SK-N-DZ (cell line): ENCODE measurements around the gene MFAP2.

Experiments
- DNase-seq: peaks from one replicate; pipeline ENCODE4 v3.0.0-alpha.2; 2015; ENCODE audit warnings: low spot score

Gene MFAP2

DNA sequence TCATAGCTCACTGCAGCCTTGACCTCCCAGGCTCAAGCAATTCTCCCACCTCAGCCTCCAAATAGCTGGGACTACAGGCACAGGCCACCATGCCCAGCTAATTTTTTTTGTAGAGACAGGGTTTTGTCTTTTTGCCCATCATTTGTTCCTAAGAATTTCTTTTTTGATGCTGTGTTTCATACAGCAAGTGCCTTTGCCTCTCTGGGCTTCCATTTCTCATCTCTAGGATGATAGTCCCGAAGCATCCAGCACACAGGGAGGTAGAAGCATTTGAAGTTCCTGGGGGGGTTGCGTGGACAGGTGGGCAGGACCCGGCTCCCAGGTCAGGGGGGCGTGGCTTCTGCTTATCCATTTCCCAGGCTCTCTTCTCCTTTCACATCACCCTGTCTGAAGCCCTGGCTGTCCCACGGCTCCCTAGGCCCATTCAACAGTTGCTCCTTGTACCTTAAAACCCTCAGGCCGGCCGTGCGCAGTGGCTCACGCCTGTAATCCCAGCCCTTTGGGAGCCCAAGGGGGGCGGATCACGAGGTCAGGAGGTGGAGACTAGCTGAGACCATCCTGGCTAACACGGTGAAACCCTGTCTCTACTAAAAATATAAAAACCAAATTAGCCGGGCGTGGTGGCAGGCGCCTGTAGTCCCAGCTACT is 27.9 kb upstream of the MFAP2 start:
- no peak for DNase-seq

DNA sequence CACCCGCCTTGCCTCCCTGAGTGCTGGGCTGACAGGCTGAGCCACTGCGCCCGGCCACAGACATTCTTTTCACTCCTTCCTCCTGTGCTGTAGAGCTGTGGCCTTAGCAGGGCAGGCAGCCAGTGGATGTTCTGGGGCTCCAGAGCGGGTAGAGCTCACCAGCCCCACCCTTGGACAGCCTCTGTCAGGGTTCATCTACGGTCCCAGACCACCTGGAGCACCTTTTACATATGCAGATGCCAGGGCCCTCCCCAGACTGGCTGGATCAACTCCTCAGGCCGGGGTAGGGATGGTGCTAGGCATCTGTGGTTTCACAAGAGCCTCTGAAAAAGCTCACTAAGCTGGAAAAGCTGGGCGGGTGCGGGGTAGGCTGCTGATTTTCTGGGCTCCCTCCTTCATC is 26.7 kb upstream of the MFAP2 start:
- no peak for DNase-seq

DNA sequence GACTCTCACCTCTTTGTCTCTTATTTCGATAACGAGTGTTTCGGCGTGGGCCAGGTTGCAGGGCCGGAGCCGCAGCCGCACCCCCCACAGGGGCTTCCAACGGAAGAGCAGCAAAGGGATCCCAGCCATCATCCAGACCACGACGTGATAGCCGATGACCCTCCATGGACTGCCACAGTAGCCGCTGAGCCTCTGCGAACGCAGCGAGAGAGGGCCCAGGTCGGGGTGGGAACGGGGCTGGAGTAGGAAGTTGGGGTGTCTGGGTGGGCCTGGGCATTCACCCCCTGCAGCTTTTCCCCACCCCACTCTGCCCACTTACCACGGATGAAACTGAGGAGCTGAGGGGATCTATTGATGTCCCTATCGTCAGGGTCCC is 24.9 kb upstream of the MFAP2 start:
- no peak for DNase-seq

- DNase-seq, result no peak
Measured at GRCh38 chr1:17004466-17005364, 24.3 kb upstream of the MFAP2 start.

GRCh38 chr1:17002524-17002902 is 22.1 kb upstream of the MFAP2 start:
- DNase-seq, result no peak

DNA sequence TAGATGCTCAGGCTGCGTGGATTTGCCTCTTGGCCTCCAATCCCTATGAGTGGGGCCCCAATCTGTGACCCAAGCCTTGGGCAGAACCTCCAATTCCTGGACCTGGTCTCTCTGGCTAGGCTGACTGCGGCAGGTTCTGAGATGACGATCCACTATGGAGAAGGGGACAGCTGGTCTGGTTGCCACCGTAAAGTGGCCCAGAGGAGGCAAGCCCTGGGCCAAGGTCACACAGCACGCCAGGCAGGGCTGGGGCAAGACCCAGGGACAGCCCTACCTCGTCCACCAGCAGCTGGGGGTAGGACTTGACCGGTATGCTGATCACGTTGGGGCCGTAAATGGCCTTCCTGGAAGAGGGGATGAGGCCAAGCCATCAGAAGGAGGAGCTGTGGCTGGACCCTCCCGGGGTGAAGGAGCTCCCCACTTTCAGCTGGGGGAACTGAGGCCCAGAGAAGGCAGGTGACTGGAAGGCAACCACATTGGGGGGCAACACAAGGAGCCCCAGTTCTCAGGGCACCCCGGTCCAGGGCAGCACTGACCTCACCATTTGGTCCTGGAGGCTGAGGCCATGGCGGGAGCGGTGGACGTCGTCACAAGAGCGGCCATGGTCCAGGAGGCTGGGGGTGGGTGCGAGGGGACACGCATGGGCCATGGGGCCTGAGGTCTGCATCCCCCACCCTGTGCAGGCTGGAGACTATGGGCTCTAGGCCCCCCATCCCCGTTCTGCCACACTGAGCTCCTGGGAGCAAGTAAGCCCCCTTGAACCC is 21.5 kb upstream of the MFAP2 start:
- no peak for DNase-seq

DNA sequence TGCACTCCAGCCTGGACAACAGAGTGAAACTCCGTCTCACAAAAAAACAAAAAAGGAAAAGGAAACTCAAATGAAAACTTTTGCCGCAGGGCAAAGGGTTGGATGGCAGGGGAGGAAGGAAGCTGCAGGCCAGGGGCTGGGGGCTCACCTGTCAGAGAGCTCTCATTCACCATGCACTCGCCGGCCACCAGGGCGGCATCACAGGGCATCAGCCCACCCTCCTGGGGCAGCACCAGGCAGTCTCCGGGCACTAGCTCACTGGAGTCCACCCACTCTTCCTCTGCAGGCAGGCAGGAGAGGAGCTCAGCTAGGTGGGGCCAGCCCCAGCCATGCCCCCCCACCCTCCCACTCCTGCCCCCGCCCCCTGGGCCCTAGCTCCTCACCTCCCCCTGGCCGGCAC is 19.4 kb upstream of the MFAP2 start:
- no peak for DNase-seq

DNA sequence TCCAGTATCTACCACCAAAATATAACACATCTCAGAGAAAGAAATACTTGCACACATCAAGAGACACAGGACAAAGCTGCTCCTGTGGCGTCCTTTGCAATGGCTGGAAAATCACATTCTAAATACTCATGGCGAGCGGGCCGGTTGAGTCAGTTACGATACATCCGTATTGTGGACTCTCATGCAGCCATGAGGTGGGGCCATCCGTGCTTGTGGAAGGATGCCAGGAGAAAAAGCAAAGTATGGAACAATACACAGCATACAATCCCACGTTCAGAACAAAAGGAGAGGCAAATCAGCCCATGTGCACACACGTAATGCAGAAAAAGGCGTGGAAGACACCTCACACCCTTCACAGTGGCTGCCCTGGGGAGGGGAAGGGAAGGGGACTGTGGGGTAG is 18.2 kb upstream of the MFAP2 start:
- DNase-seq, result no peak

GRCh38 chr1:16996845-16997244 is 16.4 kb upstream of the MFAP2 start:
- no peak for DNase-seq

GRCh38 chr1:16993521-16994038 is 13.2 kb upstream of the MFAP2 start:
- DNase-seq, result no peak

GRCh38 chr1:16992675-16993074 is 12.3 kb upstream of the MFAP2 start:
- no peak for DNase-seq

DNA sequence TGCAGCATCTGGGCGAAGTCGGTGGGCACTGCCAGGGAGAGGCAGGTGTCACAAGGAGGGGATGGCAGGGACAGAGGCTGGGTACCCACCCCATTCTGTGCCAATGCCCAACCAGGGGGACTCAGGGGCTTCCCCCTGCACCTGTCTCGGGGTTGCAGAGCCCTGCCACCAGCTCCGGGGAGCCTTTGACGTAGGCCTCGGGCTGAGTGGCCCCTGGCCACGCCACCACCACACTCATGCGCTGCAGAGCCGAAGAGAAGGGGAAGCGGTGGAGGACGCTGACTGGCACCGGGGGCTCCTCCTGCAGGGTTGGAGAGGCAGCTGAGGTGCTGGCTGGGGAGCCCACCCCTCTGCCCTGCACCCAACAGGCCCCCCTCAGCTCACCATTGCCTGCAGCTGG is 11.7 kb upstream of the MFAP2 start:
- DNase-seq, result no peak

GRCh38 chr1:16991571-16991970 is 11.2 kb upstream of the MFAP2 start:
- no peak for DNase-seq

GRCh38 chr1:16989676-16990391 is 9.4 kb upstream of the MFAP2 start:
- DNase-seq, result no peak

GRCh38 chr1:16988210-16988609 is 7.8 kb upstream of the MFAP2 start:
- DNase-seq, result no peak

- no peak for DNase-seq
Measured at GRCh38 chr1:16986962-16987361, 6.5 kb upstream of the MFAP2 start.

DNA sequence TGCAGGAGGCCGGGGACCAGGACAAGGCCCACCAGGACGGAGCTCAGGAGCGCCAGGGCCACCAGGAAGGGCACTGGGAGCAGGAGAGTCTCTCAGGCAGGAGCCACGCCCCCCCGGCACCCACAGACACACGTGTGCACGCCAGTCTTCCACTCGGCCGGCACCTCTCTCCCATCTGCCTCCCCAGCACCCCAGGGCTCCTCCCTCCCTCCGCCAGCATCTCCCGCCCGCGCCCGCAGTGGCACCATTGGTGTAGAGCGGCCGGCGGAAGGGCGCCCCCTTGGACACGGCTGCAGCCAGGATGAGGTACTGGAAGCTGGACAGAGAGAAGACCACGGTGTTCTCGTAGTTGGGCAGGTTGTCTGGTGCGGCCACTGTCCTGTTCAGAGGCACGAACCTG is 6.1 kb upstream of the MFAP2 start:
- DNase-seq, result no peak

DNA sequence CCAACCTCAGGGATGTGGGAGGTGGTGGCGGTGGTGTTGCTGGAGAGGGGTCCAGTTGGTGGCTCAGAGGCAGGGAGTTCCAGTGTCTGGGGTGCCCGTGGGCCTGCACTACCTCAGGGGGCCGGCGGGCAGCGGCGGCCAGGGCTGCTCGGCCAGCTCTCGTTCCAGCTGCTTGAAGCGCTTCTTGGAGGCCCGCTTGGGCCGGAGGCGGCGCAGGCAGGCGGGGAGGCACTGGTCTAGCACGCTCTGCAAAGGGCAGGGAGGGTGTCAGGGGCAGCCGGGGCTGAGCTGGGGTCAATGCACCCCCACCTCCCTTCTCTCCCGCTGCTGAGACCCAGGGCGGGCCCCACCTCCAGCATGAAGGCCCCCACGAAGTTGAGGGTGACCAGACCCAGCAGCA is 5.7 kb upstream of the MFAP2 start:
- no peak for DNase-seq

GRCh38 chr1:16984717-16985116 is 4.3 kb upstream of the MFAP2 start:
- no peak for DNase-seq

GRCh38 chr1:16983649-16984048 is 3.2 kb upstream of the MFAP2 start:
- DNase-seq, result no peak

DNA sequence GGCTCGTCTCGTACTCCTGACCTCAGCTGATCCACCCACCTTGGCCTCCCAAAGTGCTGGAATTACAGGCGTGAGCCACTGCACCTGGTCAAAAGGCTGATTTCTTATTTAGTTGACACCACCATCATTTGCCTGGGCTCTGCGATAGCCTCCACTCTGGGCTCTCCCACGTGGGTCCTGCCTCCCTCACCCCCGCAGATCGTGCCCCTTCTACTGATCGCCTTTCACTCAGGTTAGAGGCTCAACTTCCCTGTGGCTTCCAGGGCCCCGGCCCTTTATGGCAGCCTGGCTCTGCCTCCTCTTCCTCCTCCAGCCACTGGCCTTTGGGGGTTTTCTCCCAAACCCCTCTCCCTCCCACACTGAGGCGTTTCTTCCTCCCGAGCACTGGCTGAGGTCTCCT is 2.5 kb upstream of the MFAP2 start:
- no peak for DNase-seq
